Measurements from ENCODE around the gene OXER1. TPM values are rescaled to one million over a fixed set of nuclear protein-coding genes. Genes with fewer than 3 reads are reported as not detected.

OXER1 gene
- total RNA-seq, 2 donors from 2014 or later: 4.7 to 6.9 TPM

GRCh38 chr2:42762823-42763804, 821 bp downstream of the OXER1 start:
- TF ChIP-seq CTCF (IDR thresholded peaks at IDR 0.05) (no peak), POLR2A (IDR thresholded peaks at IDR 0.05) (no peak)
- no peak overlapping the region for H3K27ac ChIP-seq
- no peaks in the 10 kb centered on the region for H3K9me3 ChIP-seq
- WGBS, 2 donors: 94 to 96% methylated on average over 30 to 43 of the region's 45 CpGs
- no peaks in the 10 kb centered on the region for H3K27me3 ChIP-seq
- no peaks in the 10 kb centered on the region for H3K36me3 ChIP-seq (replicated peaks in 1 of 2; ENCODE audit: insufficient read depth in 1 of 2, low read depth in 2 of 2)
- no peaks in the 10 kb centered on the region for H3K4me1 ChIP-seq
- ATAC-seq: no peak
- intact Hi-C loops (cut with DNase I): no loop called here
- no peak for DNase-seq
- H3K4me3 ChIP-seq: no peak overlapping the region

- no peak overlapping the region for H3K27ac ChIP-seq
- ATAC-seq (no peak), DNase-seq (no peak)
- TF ChIP-seq CTCF (IDR thresholded peaks at IDR 0.05): no peak
- no peak for TF ChIP-seq POLR2A (IDR thresholded peaks at IDR 0.05)
- no peaks in the 10 kb centered on the region for H3K36me3 ChIP-seq (replicated peaks in 1 of 2; ENCODE audit: insufficient read depth in 1 of 2, low read depth in 2 of 2)
- peaks cover 2% of the 10 kb centered on the region for H3K4me1 ChIP-seq
- no peaks in the 10 kb centered on the region for H3K27me3 ChIP-seq
- H3K4me3 ChIP-seq: no peak overlapping the region
- intact Hi-C loops (cut with DNase I): no loop called here
- WGBS, 2 donors: 88 to 90% methylated on average over 5 of the region's 5 CpGs
- no peaks in the 10 kb centered on the region for H3K9me3 ChIP-seq
These were observed 1.8 kb downstream of the OXER1 start for GRCh38 chr2:42762155-42762554.

GRCh38 chr2:42761554-42761953, 2.4 kb downstream of the OXER1 start:
- ATAC-seq (no peak), DNase-seq (no peak)
- intact Hi-C loops (cut with DNase I): no loop called here
- H3K27me3 ChIP-seq: no peaks in the 10 kb centered on the region
- no peak overlapping the region for H3K27ac ChIP-seq
- no peak overlapping the region for H3K4me3 ChIP-seq
- H3K4me1 ChIP-seq: peaks cover 4% of the 10 kb centered on the region
- H3K9me3 ChIP-seq: no peaks in the 10 kb centered on the region
- H3K36me3 ChIP-seq (replicated peaks in 1 of 2; ENCODE audit: insufficient read depth in 1 of 2, low read depth in 2 of 2): no peaks in the 10 kb centered on the region
- WGBS, 2 donors: 90 to 91% methylated on average over 9 of the region's 9 CpGs
- TF ChIP-seq CTCF (IDR thresholded peaks at IDR 0.05): no peak
- TF ChIP-seq POLR2A (IDR thresholded peaks at IDR 0.05): no peak

GRCh38 chr2:42758751-42759150, 5.2 kb downstream of the OXER1 start:
- Histone ChIP-seq H3K9me3 (no peaks in the 10 kb centered on the region), H3K4me3 (no peak overlapping the region), H3K27me3 (no peaks in the 10 kb centered on the region), H3K36me3 (replicated peaks in 1 of 2; ENCODE audit: insufficient read depth in 1 of 2, low read depth in 2 of 2) (no peaks in the 10 kb centered on the region), H3K4me1 (peaks cover 31% of the 10 kb centered on the region), H3K27ac (no peak overlapping the region)
- 82 to 97% methylated on average over 1 of the region's 1 CpG for WGBS, 2 donors
- DNase-seq (no peak), ATAC-seq (no peak)
- intact Hi-C loops (cut with DNase I): no loop called here
- TF ChIP-seq CTCF (IDR thresholded peaks at IDR 0.05) (no peak), POLR2A (IDR thresholded peaks at IDR 0.05) (no peak)
